HG03460 (cell line): ENCODE measurements around the gene AKT1S1.
"Not testable (repeated sequence)": the region's sequence is repeated elsewhere in the genome, so short reads cannot be mapped to it uniquely, and the experiment has no call there.

Source experiments
- ATAC-seq: cut with Tn5 transposase; IDR thresholded peaks from one replicate; pipeline ENCODE4 v1.9.1; 2021; ENCODE audit not compliant: unreplicated experiment

Gene AKT1S1

DNA sequence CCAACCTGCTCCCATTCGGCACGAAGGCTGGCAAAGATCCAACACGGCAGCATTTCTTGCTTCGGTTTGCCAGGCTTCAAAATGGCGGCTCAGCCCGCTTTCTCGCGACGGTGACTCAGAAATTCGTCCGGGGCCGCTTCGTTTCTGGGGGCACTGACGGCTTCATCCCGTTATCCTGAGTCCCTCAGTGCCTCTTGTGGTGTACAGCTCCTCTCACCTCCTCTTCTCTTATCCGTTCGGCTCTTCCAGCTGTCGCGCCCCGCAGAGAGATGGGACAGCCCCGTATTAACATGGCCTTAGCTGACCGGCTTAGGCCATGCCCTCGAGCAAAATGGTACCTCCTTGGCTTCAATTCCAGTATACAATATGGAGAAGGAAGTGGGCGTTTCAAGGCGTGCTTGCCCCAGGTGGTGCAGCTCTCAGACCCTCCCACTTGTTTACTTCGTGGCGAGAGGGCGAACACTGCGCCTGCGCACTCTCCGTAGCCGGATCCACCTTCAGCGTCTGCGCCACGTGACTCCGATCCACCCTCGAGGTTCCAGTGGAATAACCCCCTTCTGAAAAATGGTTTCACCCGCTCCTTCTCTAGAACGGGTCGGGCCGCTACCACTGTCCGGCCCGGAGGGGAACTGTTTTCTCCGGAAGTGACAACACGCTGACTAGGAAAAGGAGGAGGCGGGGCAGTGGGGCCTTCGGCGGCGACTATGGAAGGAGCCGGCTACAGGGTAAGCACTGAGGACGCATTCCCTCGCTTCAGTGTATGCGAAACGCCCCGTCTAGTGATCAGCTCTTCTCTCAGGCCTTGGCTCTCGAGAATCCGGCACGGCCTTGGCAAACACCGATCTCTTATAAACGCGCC lies at the start of gene AKT1S1, which contains the start of gene TBC1D17:
TSS of gene AKT1S1 (minus strand) at position 336 of the 859 bp plus-strand sequence. CDS start 4,060 bp downstream, outside the sequence.
TSS of gene TBC1D17 (plus strand) at position 683 of the 859 bp plus-strand sequence. CDS start at position 705, 22 bp downstream.
- peak; percentile 51 for ATAC-seq

DNA sequence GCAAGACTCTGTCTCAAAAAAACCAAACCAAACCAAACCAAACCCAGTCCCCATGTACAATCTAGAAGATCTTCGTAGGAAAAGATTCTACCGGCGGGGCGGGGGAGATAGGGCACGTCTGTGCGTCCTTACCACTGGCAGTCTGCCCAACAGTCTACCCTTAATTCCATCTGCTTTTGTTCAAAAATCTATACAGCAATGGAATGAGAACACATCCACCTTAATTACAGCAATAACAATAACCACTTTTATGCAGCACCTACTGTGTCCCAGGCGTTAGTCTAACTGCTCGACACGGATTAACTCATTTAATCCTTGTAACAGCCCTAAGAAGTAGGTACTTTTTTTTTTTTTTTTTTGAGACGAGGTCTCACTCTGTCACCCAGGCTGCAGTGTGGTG lies 49.4 kb upstream of the AKT1S1 start:
- ATAC-seq = no peak

DNA sequence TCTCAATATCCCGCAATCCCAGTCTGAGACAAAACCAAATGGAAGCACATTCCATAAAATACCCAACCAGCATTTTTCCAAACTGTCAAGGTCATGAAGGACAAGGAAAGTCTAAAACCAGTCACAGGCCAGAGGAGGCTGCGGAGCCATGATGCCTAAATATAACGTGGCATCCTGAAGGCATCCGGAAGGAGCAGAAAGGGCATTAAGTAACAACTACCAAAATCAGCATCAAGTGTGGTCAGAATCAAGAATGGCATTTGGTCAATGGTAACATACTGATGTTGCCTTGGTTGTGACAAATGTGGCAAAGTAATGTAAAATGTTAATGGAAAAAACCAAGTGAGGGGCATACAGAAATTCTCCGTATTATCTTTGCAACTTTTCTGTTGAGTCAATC lies 48.3 kb upstream of the AKT1S1 start:
- ATAC-seq = no peak

DNA sequence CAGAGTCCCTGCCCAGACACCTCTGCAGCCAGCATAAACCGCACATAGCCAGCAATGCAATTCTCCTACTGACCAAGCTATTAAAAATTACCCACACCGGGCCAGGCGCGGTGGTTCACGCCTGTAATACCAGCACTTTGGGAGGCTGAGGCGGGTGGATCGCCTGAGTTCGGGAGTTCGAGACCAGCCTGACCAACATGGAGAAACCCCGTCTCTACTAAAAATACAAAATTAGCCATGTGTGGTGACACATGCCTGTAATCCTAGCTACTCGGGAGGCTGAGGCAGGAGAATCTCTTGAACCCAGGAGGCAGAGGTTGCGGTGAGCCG lies 47.7 kb upstream of the AKT1S1 start:
- not testable (repeated sequence) for ATAC-seq

GRCh38 chr19:49924004-49924880 lies 47.1 kb upstream of the AKT1S1 start:
- ATAC-seq = no peak

DNA sequence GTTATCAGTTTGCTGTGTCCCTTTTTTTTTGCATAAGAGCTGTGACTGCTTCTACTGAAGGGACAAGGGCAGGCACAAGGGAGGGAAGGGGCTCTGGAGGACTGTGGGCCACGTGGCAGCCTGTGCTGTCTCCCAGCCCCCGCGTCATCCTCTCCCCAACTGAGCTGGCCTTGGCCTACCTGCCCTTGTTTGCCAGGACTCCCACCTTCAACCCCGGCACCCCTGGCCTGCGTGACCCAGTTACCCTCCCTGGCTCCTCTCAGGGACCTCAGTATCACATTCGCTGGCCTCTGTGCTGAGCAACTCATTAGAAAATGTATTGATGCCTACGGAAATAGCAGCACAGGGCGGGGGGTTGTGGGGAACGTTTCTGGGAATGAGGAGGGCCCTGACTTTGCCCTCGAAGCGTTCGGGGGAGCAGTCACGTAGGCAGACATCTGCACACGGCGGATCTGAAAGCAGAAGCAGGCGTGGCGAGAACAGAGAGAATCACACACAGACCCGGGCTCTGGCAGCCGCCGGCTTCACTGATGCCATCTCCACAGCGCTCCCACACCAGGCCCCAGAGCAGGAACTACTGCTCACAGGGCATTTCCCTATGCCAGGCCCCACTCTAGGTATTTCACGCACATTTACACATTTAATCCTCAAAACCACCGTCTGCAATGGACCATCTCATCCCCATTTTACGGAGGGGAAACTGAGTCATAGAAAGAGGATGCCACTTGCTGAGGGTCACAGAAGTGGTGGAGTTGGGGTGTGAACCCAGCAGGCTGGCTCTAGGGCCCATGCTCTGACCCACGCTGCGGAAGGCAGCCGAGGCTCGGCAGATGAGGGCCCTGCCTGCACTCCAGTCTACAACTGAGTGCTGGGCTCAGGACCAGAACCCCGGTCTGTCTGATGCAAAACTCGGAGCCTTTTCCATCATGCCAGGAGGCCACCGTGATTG lies 46.2 kb upstream of the AKT1S1 start:
- no peak for ATAC-seq

DNA sequence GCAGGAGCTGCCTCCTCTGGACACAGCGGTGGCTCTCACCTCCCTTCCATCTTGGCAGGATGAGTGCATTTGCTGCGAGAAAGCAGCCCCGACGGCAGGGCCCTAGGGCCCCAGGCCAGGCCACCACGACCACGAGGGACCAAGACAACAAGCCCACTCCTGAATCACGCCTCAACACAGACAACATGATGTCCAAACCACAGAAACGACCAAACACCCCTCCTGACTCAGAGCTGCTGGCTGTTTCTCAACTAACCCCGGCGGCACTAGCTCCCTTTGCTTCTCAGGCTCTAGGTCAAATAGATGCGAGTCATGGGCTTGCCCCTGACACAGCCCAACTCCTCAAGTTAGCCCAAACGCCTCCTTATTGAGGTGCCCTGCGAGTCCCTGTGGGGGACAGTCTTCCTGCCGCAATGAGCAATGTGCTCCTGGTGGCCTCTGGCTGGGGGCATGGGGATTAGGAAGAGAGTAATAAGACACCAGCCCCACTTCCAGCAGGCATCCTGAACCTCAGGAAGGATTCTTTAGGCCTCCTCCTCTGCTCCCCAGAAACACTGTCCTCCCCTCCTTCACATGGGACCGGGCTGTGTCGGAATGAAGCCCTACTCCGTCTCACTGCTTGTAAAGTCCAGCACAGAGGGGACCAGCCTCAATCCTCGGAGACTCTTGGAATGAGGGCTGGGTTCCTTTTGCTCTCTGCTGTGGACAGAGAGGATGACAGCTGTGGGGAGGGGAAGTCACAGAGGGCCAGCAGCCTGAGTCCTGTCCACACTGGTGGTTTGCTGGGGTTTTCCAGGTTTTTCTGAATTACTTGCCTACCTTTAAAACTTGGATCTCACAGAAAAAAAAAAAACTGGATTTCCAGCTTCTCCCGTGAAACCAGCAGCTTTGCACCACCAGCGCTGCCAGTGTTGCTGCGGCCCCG lies 45.0 kb upstream of the AKT1S1 start:
- ATAC-seq = no peak

GRCh38 chr19:49920624-49921363 lies 43.6 kb upstream of the AKT1S1 start:
- no peak for ATAC-seq

DNA sequence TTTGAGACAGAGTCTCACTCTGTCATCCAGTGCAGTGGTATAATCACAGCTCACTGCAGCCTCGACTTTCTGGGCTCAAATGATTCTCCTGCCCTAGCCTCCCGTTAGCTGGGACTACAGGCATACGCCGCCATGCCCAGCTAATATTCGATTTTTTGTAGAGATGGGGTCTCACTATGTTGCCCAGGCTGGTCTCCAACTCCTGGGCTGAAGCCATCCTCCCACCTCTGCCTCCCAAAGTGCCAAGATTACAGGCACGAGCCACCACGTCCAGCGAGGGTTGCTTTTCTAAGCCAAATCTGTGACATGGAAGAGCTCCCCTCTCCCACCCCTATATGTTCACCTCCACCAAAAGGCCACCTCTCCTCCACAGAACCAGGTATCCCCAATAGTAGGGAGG lies 40.9 kb upstream of the AKT1S1 start:
- ATAC-seq = no peak

DNA sequence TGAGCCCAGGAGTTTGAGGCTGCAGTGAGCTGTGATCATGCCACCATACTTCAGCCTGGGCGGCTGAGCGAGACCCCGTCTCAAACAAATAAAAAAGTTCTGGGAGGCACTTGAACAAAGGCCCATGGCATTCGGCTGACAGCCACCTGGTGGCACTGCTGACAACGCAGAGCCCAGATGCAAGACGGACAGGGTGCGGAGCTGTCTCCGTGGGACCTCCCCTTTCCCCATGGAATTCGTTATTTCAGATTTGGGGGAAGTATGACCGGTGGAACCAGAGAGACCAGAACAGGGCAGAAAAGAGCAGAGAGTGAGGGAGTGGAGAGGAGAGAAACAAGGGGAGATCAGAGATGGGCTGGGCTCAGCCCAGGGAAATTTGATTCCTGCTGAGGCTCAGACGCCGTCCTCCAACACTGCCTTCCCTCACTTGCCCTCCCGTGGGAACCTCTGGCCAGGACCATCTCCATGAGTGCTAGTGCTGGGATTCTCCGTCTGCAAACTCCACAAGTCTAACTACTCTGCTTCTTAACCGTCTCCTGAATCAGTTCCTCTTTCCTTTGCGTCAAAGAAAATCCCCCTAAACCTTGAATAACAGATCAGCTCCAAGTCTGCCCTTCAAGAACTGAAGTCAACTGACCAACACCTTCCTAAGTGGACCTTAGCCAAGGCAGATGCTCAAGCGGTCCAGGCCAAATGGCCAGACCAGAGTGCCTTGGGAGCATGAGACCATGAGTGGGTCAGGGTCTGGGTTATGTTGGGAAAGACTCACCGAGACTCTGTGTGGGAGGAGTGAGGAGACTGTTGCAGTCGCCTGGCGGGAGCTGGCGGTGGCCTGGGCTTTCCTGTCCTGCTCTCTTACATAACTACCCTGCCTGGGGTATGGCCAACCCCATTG lies 39.9 kb upstream of the AKT1S1 start:
- ATAC-seq = no peak

- ATAC-seq = no peak
These were observed 38.1 kb upstream of the AKT1S1 start for GRCh38 chr19:49915271-49915670.

- no peak for ATAC-seq
These were observed 36.6 kb upstream of the AKT1S1 start for GRCh38 chr19:49913720-49914119.

DNA sequence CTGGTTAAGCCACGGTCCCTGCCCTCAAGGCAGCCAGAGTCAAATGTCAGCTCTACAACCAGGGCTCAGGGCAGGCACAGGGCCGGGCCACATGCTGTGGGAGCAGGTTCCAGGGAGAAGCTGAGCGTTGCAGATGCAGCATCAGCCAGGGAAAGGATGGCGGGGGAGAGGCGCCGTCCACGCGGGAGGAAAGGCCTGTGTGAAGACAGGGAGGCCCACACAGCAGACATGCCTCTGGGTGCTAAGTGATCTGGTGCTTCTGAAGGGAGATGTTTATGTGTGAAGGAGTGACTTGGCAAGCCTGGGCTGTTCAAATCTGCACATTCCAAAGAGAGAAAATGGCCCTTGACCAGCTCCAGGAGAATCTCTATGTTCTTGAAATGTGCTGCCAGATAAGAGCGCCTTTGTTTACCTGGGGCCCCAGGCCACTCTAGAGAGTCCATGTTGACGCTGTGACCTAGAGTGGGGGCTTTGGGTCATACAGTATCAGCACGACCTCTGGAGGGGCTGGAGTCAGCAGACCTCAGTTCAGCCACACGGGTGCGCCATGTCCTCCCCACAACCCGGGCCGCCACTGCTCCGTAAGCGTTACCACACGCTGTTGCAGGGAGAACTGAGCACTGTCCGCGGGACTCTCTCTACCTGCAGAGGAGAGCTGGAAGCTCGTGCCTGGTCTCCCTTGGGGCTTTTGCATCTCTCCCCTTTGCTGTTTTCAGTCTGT lies 36.0 kb upstream of the AKT1S1 start:
- no peak for ATAC-seq

GRCh38 chr19:49911381-49912145 lies 34.4 kb upstream of the AKT1S1 start:
- no peak for ATAC-seq

GRCh38 chr19:49910179-49910578 lies 33.0 kb upstream of the AKT1S1 start:
- ATAC-seq = no peak
